ENCODE measurements around the gene UCHL1.
A peak's percentile ranks its signal among the peaks of the same experiment; 100 is the strongest.

UCHL1 gene

DNA sequence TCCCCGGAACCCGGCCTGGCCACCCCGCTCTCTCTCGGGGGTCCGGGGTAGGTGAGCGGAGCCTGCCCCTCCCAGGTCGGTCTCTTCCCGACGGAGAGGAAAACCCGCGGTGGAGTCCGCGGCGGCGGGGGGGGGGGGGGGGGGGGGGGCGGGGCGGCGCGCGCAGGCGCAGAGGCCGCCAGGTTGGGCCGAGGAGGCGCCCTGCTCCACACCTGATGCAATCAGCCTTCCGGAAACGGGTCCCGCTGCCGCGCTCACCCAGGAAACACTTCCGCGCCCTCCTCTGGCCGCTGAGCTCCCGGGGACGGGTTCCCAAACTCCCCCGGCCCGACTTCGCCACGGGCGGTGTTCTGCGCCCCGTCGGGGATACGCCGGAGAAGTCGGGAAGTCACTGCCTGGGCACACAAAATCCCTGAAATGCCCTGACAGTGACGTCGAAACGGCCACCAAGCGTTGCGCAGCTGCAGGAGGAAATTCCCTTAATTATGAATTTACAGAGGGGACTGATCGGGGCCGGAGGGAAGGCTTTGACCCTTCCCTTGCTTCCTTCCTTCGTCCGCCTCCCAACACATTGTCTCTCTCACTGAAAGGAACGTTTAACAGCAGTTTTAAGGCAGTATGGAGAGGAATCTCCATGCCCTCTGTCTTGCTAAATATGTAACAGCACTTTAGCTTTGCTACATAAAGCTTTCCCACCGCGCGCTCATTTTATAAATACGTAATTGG, 40.3 kb upstream of the UCHL1 start:
- H3K9ac ChIP-seq (ENCODE audit: low read depth, low read length) = peak overlapping the region; percentile 84
- H3K4me1 ChIP-seq (ENCODE audit: control insufficient read depth, insufficient read depth, low read length) = peaks cover 26% of the 10 kb centered on the region
- H3K9me3 ChIP-seq (replicated peaks; ENCODE audit: low read length) = no peaks in the 10 kb centered on the region
- no peaks in the 10 kb centered on the region for H3K27me3 ChIP-seq (ENCODE audit: control insufficient read depth, insufficient read depth, low read length)
- H3K4me3 ChIP-seq (ENCODE audit: low read length) = peak overlapping the region; percentile 83
- no peaks in the 10 kb centered on the region for H3K36me3 ChIP-seq (ENCODE audit: insufficient read depth, low read length)
- H3K4me2 ChIP-seq (ENCODE audit: low read length) = peak overlapping the region; percentile 95

DNA sequence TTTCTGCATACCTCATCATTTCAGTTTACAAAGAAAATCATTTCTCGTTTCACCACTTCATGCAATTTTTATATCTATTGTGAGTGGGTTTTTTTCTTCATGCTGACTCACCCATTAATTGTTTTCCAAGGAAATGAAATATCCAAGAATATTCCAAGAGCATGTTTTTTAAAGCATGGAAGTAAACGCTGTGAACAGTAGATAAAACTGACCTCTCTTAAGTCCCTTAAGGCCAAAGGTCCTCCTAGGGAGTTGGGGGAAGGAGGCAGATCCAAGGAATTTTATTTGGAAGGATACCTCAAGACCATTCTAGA, 39.8 kb upstream of the UCHL1 start:
- Histone ChIP-seq H3K4me2 (ENCODE audit: low read length) (peak overlapping the region; percentile 95), H3K36me3 (ENCODE audit: insufficient read depth, low read length) (no peaks in the 10 kb centered on the region), H3K4me1 (ENCODE audit: control insufficient read depth, insufficient read depth, low read length) (peaks cover 20% of the 10 kb centered on the region), H3K9ac (ENCODE audit: low read depth, low read length) (peak overlapping the region; percentile 84), H3K4me3 (ENCODE audit: low read length) (peak overlapping the region; percentile 83), H3K27me3 (ENCODE audit: control insufficient read depth, insufficient read depth, low read length) (no peaks in the 10 kb centered on the region), H3K9me3 (replicated peaks; ENCODE audit: low read length) (no peaks in the 10 kb centered on the region)

- H3K4me3 ChIP-seq (ENCODE audit: low read length) = no peak overlapping the region
- no peaks in the 10 kb centered on the region for H3K36me3 ChIP-seq (ENCODE audit: insufficient read depth, low read length)
- H3K27me3 ChIP-seq (ENCODE audit: control insufficient read depth, insufficient read depth, low read length) = no peaks in the 10 kb centered on the region
Observed at GRCh38 chr4:41217374-41217773, 39.4 kb upstream of the UCHL1 start.

DNA sequence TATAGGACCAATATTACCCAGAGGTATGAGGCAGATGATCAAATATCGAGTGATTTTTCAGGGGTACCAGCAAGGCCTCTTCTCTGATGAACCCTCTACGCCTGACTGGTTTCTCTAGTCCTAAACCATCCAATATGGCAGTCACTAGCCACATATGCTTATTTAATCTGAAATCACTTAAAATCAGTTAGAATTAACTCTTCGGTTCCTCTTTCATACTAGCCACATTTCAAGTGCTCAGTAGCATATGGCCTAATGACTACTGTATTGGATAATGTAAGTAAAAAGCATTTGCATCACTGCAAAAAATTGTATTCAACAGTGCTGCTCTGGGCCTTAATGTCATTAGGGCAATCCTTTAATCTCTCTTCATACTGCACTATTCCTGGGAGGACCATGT, 38.0 kb upstream of the UCHL1 start:
- Histone ChIP-seq H3K4me2 (ENCODE audit: low read length) (no peak overlapping the region), H3K9me3 (replicated peaks; ENCODE audit: low read length) (no peaks in the 10 kb centered on the region), H3K4me1 (ENCODE audit: control insufficient read depth, insufficient read depth, low read length) (peaks cover 16% of the 10 kb centered on the region), H3K9ac (ENCODE audit: low read depth, low read length) (no peak overlapping the region), H3K4me3 (ENCODE audit: low read length) (no peak overlapping the region), H3K36me3 (ENCODE audit: insufficient read depth, low read length) (no peaks in the 10 kb centered on the region), H3K27me3 (ENCODE audit: control insufficient read depth, insufficient read depth, low read length) (no peaks in the 10 kb centered on the region)

More at GRCh38 chr4:41217374-41217773, 39.4 kb upstream of the UCHL1 start:
- H3K4me1 ChIP-seq (ENCODE audit: control insufficient read depth, insufficient read depth, low read length) = peaks cover 16% of the 10 kb centered on the region
- no peak overlapping the region for H3K4me2 ChIP-seq (ENCODE audit: low read length)
- H3K9me3 ChIP-seq (replicated peaks; ENCODE audit: low read length) = no peaks in the 10 kb centered on the region
- H3K9ac ChIP-seq (ENCODE audit: low read depth, low read length) = peak overlapping the region; percentile 84

DNA sequence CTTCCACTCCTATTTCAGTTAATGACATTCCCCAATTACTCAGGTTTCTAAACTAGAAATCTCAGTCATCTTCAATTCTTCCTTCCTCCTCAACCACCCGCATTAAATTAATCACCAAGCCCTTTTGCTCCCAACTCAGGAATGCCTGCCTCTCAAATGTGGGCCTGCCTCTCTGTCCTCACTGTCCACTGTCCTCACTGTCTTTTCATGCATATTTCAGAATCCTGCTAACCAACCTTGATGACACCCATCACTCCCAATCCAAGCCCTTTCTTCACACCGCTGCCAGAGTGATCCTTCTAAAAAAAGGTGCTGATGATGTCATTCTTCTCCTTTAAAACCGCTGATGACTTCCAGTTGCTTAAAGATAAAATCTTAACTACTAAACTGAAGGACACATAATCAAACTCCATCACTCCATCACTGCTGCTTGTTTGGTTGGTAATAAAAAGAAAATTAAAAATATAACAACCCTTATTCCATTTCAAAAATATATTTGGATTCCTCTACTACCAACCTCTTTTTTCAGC, 37.2 kb upstream of the UCHL1 start:
- Histone ChIP-seq H3K27me3 (ENCODE audit: control insufficient read depth, insufficient read depth, low read length) (no peaks in the 10 kb centered on the region), H3K9me3 (replicated peaks; ENCODE audit: low read length) (no peaks in the 10 kb centered on the region), H3K4me3 (ENCODE audit: low read length) (no peak overlapping the region), H3K4me1 (ENCODE audit: control insufficient read depth, insufficient read depth, low read length) (peaks cover 16% of the 10 kb centered on the region), H3K4me2 (ENCODE audit: low read length) (no peak overlapping the region), H3K9ac (ENCODE audit: low read depth, low read length) (no peak overlapping the region), H3K36me3 (ENCODE audit: insufficient read depth, low read length) (no peaks in the 10 kb centered on the region)

DNA sequence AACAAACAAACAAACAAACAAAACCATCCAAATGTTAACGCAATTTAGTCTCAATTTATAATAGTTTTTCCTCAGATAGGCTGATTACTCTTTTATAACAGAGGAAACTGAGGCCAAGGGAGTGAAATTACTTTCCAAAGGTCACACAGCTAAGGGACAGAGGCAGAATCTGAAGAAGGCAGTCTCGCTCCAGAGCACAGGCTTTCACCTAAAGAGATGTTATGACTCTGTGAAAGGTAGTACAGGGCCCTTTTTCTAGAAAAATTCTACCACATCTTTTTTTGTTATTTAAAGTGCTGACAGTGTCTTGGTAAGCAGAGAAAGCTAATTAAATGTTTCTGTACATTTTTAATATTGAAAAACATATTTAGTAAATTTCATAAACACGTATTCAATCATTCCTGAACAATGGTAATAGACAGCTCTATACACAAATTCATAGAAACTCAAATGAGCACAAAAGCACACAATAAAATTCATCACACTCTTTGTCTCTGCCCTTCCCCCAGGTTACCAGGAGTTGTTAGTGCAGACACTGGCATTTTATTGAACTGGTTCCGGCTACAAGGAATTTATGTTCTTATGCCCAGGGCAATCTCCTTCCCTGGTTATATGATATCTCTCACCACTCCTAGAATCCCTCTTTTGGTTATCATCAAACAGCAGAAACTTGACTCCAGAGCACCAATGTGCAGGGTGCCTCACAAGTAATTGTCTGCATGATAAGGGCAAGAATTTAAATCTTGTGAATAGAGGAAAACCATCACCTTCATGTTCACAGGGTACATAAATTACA, 34.7 kb upstream of the UCHL1 start:
- H3K27me3 ChIP-seq (ENCODE audit: control insufficient read depth, insufficient read depth, low read length) = no peaks in the 10 kb centered on the region
- H3K4me1 ChIP-seq (ENCODE audit: control insufficient read depth, insufficient read depth, low read length) = peaks cover 2% of the 10 kb centered on the region
- no peak overlapping the region for H3K4me3 ChIP-seq (ENCODE audit: low read length)
- no peak overlapping the region for H3K9ac ChIP-seq (ENCODE audit: low read depth, low read length)
- no peaks in the 10 kb centered on the region for H3K9me3 ChIP-seq (replicated peaks; ENCODE audit: low read length)
- no peak overlapping the region for H3K4me2 ChIP-seq (ENCODE audit: low read length)
- H3K36me3 ChIP-seq (ENCODE audit: insufficient read depth, low read length) = no peaks in the 10 kb centered on the region

GRCh38 chr4:41227902-41228301, 28.8 kb upstream of the UCHL1 start:
- Histone ChIP-seq H3K4me1 (ENCODE audit: control insufficient read depth, insufficient read depth, low read length) (no peaks in the 10 kb centered on the region), H3K9me3 (replicated peaks; ENCODE audit: low read length) (no peaks in the 10 kb centered on the region), H3K4me2 (ENCODE audit: low read length) (no peak overlapping the region), H3K9ac (ENCODE audit: low read depth, low read length) (no peak overlapping the region), H3K27me3 (ENCODE audit: control insufficient read depth, insufficient read depth, low read length) (peaks cover 4% of the 10 kb centered on the region), H3K36me3 (ENCODE audit: insufficient read depth, low read length) (no peaks in the 10 kb centered on the region), H3K4me3 (ENCODE audit: low read length) (no peak overlapping the region)

DNA sequence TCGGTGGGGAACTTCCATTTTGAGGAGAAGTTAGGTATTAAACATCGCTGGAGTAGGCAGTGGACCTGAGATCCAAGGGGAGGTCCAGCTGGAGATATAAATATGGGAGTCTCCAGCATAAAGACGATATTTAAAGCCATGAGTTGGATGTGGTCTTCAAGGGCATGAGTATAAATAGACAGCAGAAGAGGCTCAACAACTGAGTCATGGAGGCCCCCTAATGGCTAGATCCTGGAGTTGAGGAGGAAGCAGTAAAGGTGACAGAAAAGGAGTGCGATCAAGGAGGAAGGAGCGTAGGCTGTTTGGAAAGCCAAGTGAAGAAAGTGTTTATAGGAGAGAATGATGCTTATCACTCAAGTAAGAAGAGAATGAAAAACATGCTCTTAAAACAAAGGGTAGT, 24.3 kb upstream of the UCHL1 start:
- Histone ChIP-seq H3K27me3 (ENCODE audit: control insufficient read depth, insufficient read depth, low read length) (peaks cover 4% of the 10 kb centered on the region), H3K9me3 (replicated peaks; ENCODE audit: low read length) (no peaks in the 10 kb centered on the region), H3K9ac (ENCODE audit: low read depth, low read length) (no peak overlapping the region), H3K4me1 (ENCODE audit: control insufficient read depth, insufficient read depth, low read length) (no peaks in the 10 kb centered on the region), H3K36me3 (ENCODE audit: insufficient read depth, low read length) (no peaks in the 10 kb centered on the region), H3K4me3 (ENCODE audit: low read length) (no peak overlapping the region), H3K4me2 (ENCODE audit: low read length) (no peak overlapping the region)

DNA sequence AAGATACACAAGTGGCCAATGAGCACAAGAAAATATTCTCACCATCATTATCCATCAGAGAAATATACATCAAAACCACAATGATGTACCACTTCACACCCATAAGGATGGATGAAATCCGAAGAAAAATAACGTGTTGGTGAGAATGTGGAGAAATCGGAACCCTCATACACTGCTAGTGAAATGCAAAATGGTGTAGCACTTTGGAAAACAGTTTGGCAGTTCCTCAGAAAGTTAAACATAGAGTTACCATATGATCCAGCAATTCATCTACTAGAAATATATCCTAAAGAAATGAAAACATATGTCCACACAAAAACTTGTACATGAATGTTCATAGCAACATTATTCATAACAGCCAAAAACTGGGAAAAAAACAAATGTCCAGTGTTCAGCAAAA, 23.9 kb upstream of the UCHL1 start:
- Histone ChIP-seq H3K4me2 (ENCODE audit: low read length) (no peak overlapping the region), H3K9ac (ENCODE audit: low read depth, low read length) (no peak overlapping the region), H3K36me3 (ENCODE audit: insufficient read depth, low read length) (no peaks in the 10 kb centered on the region), H3K9me3 (replicated peaks; ENCODE audit: low read length) (no peaks in the 10 kb centered on the region), H3K27me3 (ENCODE audit: control insufficient read depth, insufficient read depth, low read length) (peaks cover 2% of the 10 kb centered on the region), H3K4me3 (ENCODE audit: low read length) (no peak overlapping the region), H3K4me1 (ENCODE audit: control insufficient read depth, insufficient read depth, low read length) (no peaks in the 10 kb centered on the region)

DNA sequence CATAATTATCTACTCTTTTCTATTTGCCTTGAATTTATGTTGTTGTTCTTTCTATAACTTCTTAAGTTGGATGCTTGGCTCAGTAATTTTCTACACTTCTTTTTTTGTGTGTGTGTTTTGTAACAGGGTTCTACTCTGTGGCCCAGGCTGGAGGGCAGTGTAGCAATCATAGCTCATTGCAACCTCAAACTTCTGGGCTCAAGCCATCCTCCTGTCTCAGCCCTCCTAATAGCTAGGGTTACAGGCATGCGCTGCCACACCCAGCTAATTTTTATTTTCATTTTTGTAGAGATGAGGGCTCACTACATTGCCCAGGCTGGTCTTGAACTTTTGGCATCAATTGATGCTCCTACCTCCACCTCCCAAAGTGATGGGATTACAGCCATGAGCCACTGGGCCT, 20.7 kb upstream of the UCHL1 start:
- no peaks in the 10 kb centered on the region for H3K4me1 ChIP-seq (ENCODE audit: control insufficient read depth, insufficient read depth, low read length)

GRCh38 chr4:41236508-41236907, 20.2 kb upstream of the UCHL1 start:
- Histone ChIP-seq H3K36me3 (ENCODE audit: insufficient read depth, low read length) (no peaks in the 10 kb centered on the region), H3K9me3 (replicated peaks; ENCODE audit: low read length) (no peaks in the 10 kb centered on the region)

More for the DNA sequence above, 20.7 kb upstream of the UCHL1 start:
- Histone ChIP-seq H3K36me3 (ENCODE audit: insufficient read depth, low read length) (no peaks in the 10 kb centered on the region), H3K4me3 (ENCODE audit: low read length) (no peak overlapping the region), H3K9me3 (replicated peaks; ENCODE audit: low read length) (no peaks in the 10 kb centered on the region), H3K4me2 (ENCODE audit: low read length) (no peak overlapping the region), H3K9ac (ENCODE audit: low read depth, low read length) (no peak overlapping the region), H3K27me3 (ENCODE audit: control insufficient read depth, insufficient read depth, low read length) (no peaks in the 10 kb centered on the region)

More at GRCh38 chr4:41236508-41236907, 20.2 kb upstream of the UCHL1 start:
- no peaks in the 10 kb centered on the region for H3K4me1 ChIP-seq (ENCODE audit: control insufficient read depth, insufficient read depth, low read length)
- no peak overlapping the region for H3K4me3 ChIP-seq (ENCODE audit: low read length)
- H3K9ac ChIP-seq (ENCODE audit: low read depth, low read length) = no peak overlapping the region
- no peaks in the 10 kb centered on the region for H3K27me3 ChIP-seq (ENCODE audit: control insufficient read depth, insufficient read depth, low read length)
- H3K4me2 ChIP-seq (ENCODE audit: low read length) = no peak overlapping the region
